ENCODE results near the gene C1orf116. TPM values are rescaled to one million over a fixed set of nuclear protein-coding genes. Genes with fewer than 3 reads are reported as not detected.

Gene C1orf116
- total RNA-seq, 4 donors from 2014 or later = 25.7 to 41.2 (median 29.2) TPM

DNA sequence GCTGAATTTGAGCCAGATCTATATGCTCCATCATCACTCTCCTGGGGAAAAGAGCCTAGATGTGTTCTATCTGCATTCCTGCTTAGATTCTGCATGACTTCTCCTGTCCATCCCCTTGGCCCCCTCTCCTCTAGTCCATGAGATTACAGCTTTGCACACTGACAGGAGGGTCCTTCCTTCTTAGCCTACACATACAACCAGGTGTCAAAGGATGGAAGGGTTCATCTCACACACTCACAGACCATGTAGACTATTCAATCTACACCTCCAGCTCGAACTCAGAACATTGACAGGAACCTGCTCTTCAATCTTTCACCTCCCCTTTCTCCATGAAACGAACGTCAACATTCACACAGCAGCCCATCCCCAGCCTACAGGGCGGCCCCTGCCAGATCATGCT lies 13.8 kb downstream of the C1orf116 start:
- in situ Hi-C loops (cut with MboI; ENCODE audit: low pct_ligation_motif_present in 1 of 4, low pct_unique_long_range_greater_than_20kb in 1 of 4, low sequenced_read_pairs in 3 of 4) = no loop called here
- 60 to 88% methylated on average over 1 to 4 of the region's 4 CpGs for WGBS, 2 donors (ENCODE audit: low coverage in 1 of 2)
- DNase-seq = no peak
- TF ChIP-seq POLR2A (IDR thresholded peaks at IDR 0.05) (no peak), EP300 (IDR thresholded peaks at IDR 0.05; ENCODE audit: low read depth) (no peak), CTCF (IDR thresholded peaks at IDR 0.05) (no peak), POLR2AphosphoS5 (IDR thresholded peaks at IDR 0.05) (no peak)
- H3K27me3 ChIP-seq = no peaks in the 10 kb centered on the region
- H3K4me3 ChIP-seq = no peak overlapping the region
- intact Hi-C loops (cut with DNase I; ENCODE audit: low total_unique reads) = no loop called here
- H3K36me3 ChIP-seq = no peaks in the 10 kb centered on the region
- H3K9me3 ChIP-seq = no peaks in the 10 kb centered on the region
- H3K4me1 ChIP-seq = peaks cover 0 to 11% (median 3%) of the 10 kb centered on the region in 4 donors
- no peak overlapping the region for H3K27ac ChIP-seq

- Histone ChIP-seq H3K4me3 (no peak overlapping the region), H3K4me1 (peaks cover 0 to 11% (median 3%) of the 10 kb centered on the region in 4 donors), H3K36me3 (no peaks in the 10 kb centered on the region), H3K27ac (no peak overlapping the region), H3K9me3 (no peaks in the 10 kb centered on the region), H3K27me3 (no peaks in the 10 kb centered on the region)
- TF ChIP-seq POLR2A (IDR thresholded peaks at IDR 0.05) = no peak
- no peak for TF ChIP-seq EP300 (IDR thresholded peaks at IDR 0.05; ENCODE audit: low read depth)
- no peak for TF ChIP-seq POLR2AphosphoS5 (IDR thresholded peaks at IDR 0.05)
- TF ChIP-seq CTCF (IDR thresholded peaks at IDR 0.05) = no peak
- intact Hi-C loops (cut with DNase I; ENCODE audit: low total_unique reads) = no loop called here
- in situ Hi-C loops (cut with MboI; ENCODE audit: low pct_ligation_motif_present in 1 of 4, low pct_unique_long_range_greater_than_20kb in 1 of 4, low sequenced_read_pairs in 3 of 4) = no loop called here
- WGBS, 2 donors (ENCODE audit: low coverage in 1 of 2) = 49 to 68% methylated on average over 4 to 7 of the region's 7 CpGs
- DNase-seq = no peak
These were observed 14.7 kb downstream of the C1orf116 start for GRCh38 chr1:207017615-207018559.

DNA sequence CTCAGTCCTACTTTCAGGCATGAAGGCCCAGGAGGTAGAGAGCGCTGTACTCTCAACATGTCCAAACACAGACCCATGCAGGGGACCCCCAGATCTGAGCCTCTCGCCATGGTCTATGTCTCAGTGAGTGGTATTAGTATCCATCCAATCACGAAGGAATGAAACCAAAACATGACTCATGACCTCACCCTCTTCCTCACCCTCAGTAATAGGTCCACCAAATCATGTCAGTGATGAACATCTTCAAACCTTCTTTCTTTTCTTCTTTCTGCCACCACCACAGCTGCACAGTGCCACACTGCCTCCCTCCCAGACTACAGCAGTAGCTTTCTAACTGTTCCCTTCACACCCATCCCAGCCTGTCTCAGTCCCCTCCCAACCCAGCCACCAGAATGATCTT lies 16.8 kb downstream of the C1orf116 start:
- no peaks in the 10 kb centered on the region for H3K9me3 ChIP-seq
- WGBS, 2 donors (ENCODE audit: low coverage in 1 of 2) = 57 to 83% methylated on average over 1 to 3 of the region's 3 CpGs
- peaks cover 0 to 11% (median 3%) of the 10 kb centered on the region in 4 donors for H3K4me1 ChIP-seq
- no peak for DNase-seq
- in situ Hi-C loops (cut with MboI; ENCODE audit: low pct_ligation_motif_present in 1 of 4, low pct_unique_long_range_greater_than_20kb in 1 of 4, low sequenced_read_pairs in 3 of 4) = no loop called here
- H3K36me3 ChIP-seq = no peaks in the 10 kb centered on the region
- no peak overlapping the region for H3K4me3 ChIP-seq
- no peaks in the 10 kb centered on the region for H3K27me3 ChIP-seq
- H3K27ac ChIP-seq = no peak overlapping the region
- intact Hi-C loops (cut with DNase I; ENCODE audit: low total_unique reads) = no loop called here
- no peak for TF ChIP-seq EP300 (IDR thresholded peaks at IDR 0.05; ENCODE audit: low read depth)
- no peak for TF ChIP-seq POLR2A (IDR thresholded peaks at IDR 0.05)
- no peak for TF ChIP-seq CTCF (IDR thresholded peaks at IDR 0.05)
- no peak for TF ChIP-seq POLR2AphosphoS5 (IDR thresholded peaks at IDR 0.05)

DNA sequence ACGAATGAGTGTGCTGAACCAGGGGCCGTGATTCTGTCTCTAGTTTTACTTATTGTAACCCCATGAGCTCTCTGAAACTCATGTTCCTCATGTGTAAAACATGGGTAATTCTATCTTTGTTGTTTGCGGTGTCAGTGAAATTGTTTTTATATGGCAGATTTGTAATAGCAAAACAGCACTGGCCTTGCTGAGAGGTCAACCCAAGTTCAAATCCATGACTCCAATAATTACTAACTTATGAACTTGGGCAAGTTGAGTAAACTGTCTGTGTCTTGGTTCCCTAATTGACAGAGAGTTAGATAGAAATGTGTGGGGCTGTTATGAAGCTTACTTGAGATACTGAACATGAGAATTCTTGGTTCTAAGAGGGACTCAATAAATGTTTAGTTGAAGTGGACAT lies 17.8 kb downstream of the C1orf116 start:
- H3K27ac ChIP-seq = no peak overlapping the region
- no peaks in the 10 kb centered on the region for H3K36me3 ChIP-seq
- DNase-seq = no peak
- no peaks in the 10 kb centered on the region for H3K27me3 ChIP-seq
- in situ Hi-C loops (cut with MboI; ENCODE audit: low pct_ligation_motif_present in 1 of 4, low pct_unique_long_range_greater_than_20kb in 1 of 4, low sequenced_read_pairs in 3 of 4) (no loop called here), intact Hi-C loops (cut with DNase I; ENCODE audit: low total_unique reads) (no loop called here)
- no peaks in the 10 kb centered on the region for H3K9me3 ChIP-seq
- TF ChIP-seq EP300 (IDR thresholded peaks at IDR 0.05; ENCODE audit: low read depth) = no peak
- TF ChIP-seq CTCF (IDR thresholded peaks at IDR 0.05) = no peak
- no peak for TF ChIP-seq POLR2A (IDR thresholded peaks at IDR 0.05)
- TF ChIP-seq POLR2AphosphoS5 (IDR thresholded peaks at IDR 0.05) = no peak
- H3K4me1 ChIP-seq = peaks cover 0 to 10% (median 6%) of the 10 kb centered on the region in 4 donors
- H3K4me3 ChIP-seq = no peak overlapping the region
- WGBS, 2 donors (ENCODE audit: low coverage in 1 of 2) = 82 to 87% methylated on average over 3 of the region's 3 CpGs
